DMS153 (cell line): ENCODE data around the gene ARHGAP45.
"Not testable (repeated sequence)": the region's sequence is repeated elsewhere in the genome, so short reads cannot be mapped to it uniquely, and the experiment has no call there.

ENCODE experiments used
- DNase-seq: peaks from one replicate; lab custom pipeline; 2025; lab: John Stamatoyannopoulos, UW

The ARHGAP45 gene

GRCh38 chr19:1116726-1117581 is 50.0 kb downstream of the ARHGAP45 start:
- DNase-seq: no peak

GRCh38 chr19:1117654-1118053 is 50.7 kb downstream of the ARHGAP45 start:
- DNase-seq: no peak

GRCh38 chr19:1118999-1119398 is 52.0 kb downstream of the ARHGAP45 start:
- DNase-seq: no peak

GRCh38 chr19:1119475-1120217 is 52.7 kb downstream of the ARHGAP45 start:
- DNase-seq: no peak

- DNase-seq: no peak
Measured at GRCh38 chr19:1121395-1121794, 54.4 kb downstream of the ARHGAP45 start.

- DNase-seq: no peak
Measured at GRCh38 chr19:1122021-1122971, 55.3 kb downstream of the ARHGAP45 start.

- no peak for DNase-seq
Measured at GRCh38 chr19:1122972-1123363, 56.0 kb downstream of the ARHGAP45 start.

- DNase-seq: no peak
Measured at GRCh38 chr19:1123381-1123780, 56.4 kb downstream of the ARHGAP45 start.

GRCh38 chr19:1123885-1124677 is 57.1 kb downstream of the ARHGAP45 start:
- no peak for DNase-seq

- DNase-seq: no peak
Measured at GRCh38 chr19:1125601-1126467, 58.9 kb downstream of the ARHGAP45 start.

- DNase-seq: no peak
Measured at GRCh38 chr19:1126984-1127760, 60.2 kb downstream of the ARHGAP45 start.

GRCh38 chr19:1128106-1128505 is 61.1 kb downstream of the ARHGAP45 start:
- no peak for DNase-seq

GRCh38 chr19:1129084-1129483 is 62.1 kb downstream of the ARHGAP45 start:
- not testable (repeated sequence) for DNase-seq

GRCh38 chr19:1129535-1129934 is 62.6 kb downstream of the ARHGAP45 start:
- DNase-seq: no peak

GRCh38 chr19:1130771-1131717 is 64.1 kb downstream of the ARHGAP45 start:
- DNase-seq: no peak

- peak; percentile 17 for DNase-seq
Measured at GRCh38 chr19:1131718-1132551, 65.0 kb downstream of the ARHGAP45 start.
